Endothelial cell (in vitro differentiated cells): ENCODE data around the gene ANKH. TPM values are rescaled to one million over a fixed set of nuclear protein-coding genes. Genes with fewer than 3 reads are reported as not detected.

ENCODE experiments used
- DNase-seq: peaks from one replicate; pipeline ENCODE4 v3.0.0; 2021; ENCODE audit warnings: low spot score
- H3K27ac Mint-ChIP-seq: one replicate; pipeline ENCODE4 v1.8.0; 2021; ENCODE audit warnings: mixed read lengths, inconsistent platforms; ENCODE audit not compliant: unreplicated experiment
- H3K27me3 Mint-ChIP-seq: one replicate; pipeline ENCODE4 v1.8.0; 2021; ENCODE audit warnings: mild to moderate bottlenecking, moderate library complexity, mixed read lengths, inconsistent platforms; ENCODE audit not compliant: unreplicated experiment
- H3K36me3 Mint-ChIP-seq: one replicate; pipeline ENCODE4 v1.8.0; 2021; ENCODE audit warnings: mild to moderate bottlenecking, low read depth, mixed read lengths, inconsistent platforms; ENCODE audit not compliant: unreplicated experiment
- H3K4me1 Mint-ChIP-seq: one replicate; pipeline ENCODE4 v1.8.0; 2021; ENCODE audit warnings: mild to moderate bottlenecking, mixed read lengths, inconsistent platforms; ENCODE audit not compliant: unreplicated experiment
- H3K4me3 Mint-ChIP-seq: one replicate; pipeline ENCODE4 v1.8.0; 2021; ENCODE audit warnings: mild to moderate bottlenecking, mixed read lengths, inconsistent platforms; ENCODE audit not compliant: unreplicated experiment
- H3K9me3 Mint-ChIP-seq: one replicate; pipeline ENCODE4 v1.8.0; 2021; ENCODE audit warnings: mixed read lengths, inconsistent platforms; ENCODE audit not compliant: unreplicated experiment
- total RNA-seq: library from RNA; stranded (reverse); fragmentation: NEBNext Ultra II Directional; extraction: Animal tissue kit (Norgen Biotek cat#: 25700); gene quantifications from one replicate; pipeline ENCODE4 v1.2.1, GENCODE V29; 2021; ENCODE audit not compliant: unreplicated experiment
- TF ChIP-seq, protein P1 (sequence below): fragments of 200-600 bp; sonication (generic); IDR thresholded peaks from one replicate; pipeline ENCODE4 v1.5.0; 2021; ENCODE audit warnings: antibody characterized with exemption; ENCODE audit not compliant: unreplicated experiment

ANKH gene
- total RNA-seq, 1 donor from 2014 or later, result 61.8 TPM

DNA sequence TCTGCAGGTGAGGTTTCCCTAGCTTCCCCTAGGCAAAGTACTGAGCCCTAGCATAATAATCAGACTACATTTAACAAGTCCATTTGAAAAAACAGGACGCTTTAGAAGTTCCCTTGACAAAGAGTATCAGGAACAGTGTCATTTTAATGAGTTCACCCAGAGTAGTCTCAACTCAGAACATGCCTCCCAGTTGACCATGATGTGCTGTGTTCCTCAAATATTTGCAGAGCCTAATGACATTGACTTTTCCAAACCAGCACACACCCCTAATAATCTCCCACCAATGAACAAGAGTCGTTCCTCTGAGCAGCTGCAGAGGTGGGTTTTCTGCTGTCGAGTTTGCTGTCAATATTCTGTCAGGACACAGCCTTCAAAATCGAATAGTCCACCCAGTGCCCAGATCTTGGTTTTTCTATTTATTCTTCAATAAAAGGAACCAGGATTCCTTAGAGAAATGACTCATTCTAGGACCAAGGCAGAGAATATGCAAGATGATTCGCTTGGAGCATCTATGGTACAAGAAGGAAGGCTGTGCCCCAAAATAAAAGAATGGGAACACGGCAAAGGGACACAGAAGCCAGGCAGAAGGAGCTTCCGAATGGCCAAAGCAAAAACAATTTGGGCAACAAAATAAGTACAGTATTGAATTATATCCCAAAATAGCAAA lies 149.5 kb downstream of the ANKH start:
- DNase-seq, result no peak
- Mint-ChIP-seq H3K9me3 (no peaks in the 10 kb centered on the region), H3K4me1 (peaks cover 3% of the 10 kb centered on the region), H3K27ac (no peak overlapping the region), H3K27me3 (peaks cover 5% of the 10 kb centered on the region), H3K36me3 (peaks cover 11% of the 10 kb centered on the region), H3K4me3 (no peak overlapping the region)
- TF ChIP-seq, protein P1, sequence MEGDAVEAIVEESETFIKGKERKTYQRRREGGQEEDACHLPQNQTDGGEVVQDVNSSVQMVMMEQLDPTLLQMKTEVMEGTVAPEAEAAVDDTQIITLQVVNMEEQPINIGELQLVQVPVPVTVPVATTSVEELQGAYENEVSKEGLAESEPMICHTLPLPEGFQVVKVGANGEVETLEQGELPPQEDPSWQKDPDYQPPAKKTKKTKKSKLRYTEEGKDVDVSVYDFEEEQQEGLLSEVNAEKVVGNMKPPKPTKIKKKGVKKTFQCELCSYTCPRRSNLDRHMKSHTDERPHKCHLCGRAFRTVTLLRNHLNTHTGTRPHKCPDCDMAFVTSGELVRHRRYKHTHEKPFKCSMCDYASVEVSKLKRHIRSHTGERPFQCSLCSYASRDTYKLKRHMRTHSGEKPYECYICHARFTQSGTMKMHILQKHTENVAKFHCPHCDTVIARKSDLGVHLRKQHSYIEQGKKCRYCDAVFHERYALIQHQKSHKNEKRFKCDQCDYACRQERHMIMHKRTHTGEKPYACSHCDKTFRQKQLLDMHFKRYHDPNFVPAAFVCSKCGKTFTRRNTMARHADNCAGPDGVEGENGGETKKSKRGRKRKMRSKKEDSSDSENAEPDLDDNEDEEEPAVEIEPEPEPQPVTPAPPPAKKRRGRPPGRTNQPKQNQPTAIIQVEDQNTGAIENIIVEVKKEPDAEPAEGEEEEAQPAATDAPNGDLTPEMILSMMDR, result no peak

DNA sequence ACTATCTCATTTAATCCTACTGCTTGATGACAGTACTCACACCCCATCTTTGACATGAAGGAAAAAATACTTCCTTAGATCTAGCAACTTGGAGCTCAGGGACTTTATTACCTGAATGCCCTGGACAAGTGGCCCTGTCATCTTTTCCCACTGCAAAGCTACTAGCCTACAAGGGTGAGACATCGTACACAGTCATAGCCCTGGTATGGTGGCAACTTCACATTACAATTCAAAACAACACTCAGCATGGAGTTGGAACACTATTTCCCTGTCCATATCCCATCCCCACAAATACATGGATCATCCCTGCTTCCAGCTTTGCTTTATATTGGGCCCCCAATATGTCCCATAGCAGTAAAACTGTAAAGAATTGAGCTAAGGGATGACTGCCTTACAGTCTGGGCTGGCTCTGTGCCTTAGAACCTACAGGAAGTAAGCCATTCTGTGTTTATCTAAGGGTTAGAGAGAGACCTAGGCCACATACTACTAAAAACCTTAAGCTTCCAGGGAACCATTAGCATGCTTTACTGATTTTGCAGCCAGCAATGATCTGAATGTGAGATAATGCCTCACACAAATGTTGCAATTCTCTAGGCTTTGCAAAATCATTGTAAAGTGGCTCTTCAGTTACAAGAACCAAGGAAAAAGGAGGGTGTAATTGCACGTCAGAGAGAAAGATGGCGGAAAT lies 151.2 kb downstream of the ANKH start:
- no peaks in the 10 kb centered on the region for H3K4me1 Mint-ChIP-seq
- TF ChIP-seq, protein P1, result no peak
- peaks cover 23% of the 10 kb centered on the region for H3K36me3 Mint-ChIP-seq
- no peak overlapping the region for H3K4me3 Mint-ChIP-seq
- no peak overlapping the region for H3K27ac Mint-ChIP-seq
- H3K9me3 Mint-ChIP-seq, result no peaks in the 10 kb centered on the region
- DNase-seq, result no peak
- H3K27me3 Mint-ChIP-seq, result peaks cover 5% of the 10 kb centered on the region

DNA sequence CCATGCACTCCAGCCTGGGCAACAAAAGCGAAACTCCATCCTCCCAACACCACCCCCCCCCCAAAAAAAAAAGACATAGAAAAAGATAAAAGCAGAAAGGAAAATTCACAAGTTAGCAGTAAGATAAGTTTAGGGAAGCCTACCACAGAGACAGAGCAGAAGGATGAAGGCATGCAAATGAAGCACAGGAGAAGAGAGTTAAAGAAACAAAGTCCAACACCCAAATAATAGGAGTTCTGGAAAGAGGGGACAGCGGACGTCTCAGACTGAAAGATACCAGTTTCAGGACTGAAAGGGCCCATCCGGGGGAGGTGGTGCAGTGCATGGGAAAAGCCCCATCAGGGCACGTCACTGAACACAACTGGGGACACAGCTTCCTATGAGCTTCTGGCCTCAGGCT lies 152.8 kb downstream of the ANKH start:
- Mint-ChIP-seq H3K4me3 (no peak overlapping the region), H3K9me3 (no peaks in the 10 kb centered on the region), H3K27me3 (peaks cover 7% of the 10 kb centered on the region), H3K27ac (no peak overlapping the region), H3K36me3 (peaks cover 32% of the 10 kb centered on the region), H3K4me1 (no peaks in the 10 kb centered on the region)
- TF ChIP-seq, protein P1, result no peak
- DNase-seq, result no peak

DNA sequence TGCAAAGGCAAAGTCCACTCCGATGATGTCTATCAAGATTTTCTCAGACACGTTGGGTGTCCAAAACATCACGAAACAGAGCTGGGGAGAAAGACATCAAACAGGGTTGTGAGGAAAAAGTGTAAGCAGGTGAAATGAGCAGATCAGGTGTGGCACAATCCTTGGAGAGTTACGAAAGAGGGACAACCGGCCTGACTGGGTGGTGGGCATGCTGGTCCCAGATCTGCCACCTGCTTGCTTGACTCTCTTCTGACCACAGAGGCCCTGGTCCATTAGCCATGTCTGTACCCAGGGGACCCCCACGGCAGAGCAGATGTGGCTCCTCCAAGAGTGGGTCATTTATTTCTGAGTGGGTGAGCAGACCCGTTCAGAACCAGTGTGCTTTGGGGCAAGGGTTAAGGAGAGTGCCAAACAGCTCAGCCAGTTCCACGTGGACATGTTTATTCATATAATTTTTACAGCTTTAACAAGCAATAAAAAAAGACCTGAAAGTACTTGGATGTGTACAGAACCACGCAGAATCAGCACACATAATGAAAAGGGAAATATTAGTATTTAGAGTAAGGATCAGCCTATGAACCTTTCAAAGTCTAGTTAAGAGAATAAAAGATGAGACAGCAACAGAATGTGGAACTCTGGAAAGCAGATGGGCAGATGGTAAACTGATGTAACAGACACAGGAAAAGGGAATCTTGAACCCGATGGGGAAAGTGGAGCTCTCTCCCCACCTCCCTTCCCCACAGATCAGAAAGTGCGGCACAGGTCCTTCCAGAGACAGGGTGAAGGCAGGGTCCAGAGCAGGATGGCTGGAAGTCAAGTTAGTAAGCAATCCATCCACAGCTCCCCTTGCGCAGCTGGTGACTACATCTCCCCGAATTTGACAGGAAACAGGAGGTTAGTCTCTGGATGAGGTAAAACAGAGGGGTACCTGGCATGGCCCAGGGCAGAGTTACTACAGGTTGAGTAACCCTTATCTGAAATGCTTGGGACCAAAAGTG lies 154.5 kb downstream of the ANKH start:
- Mint-ChIP-seq H3K36me3 (peaks cover 44% of the 10 kb centered on the region), H3K9me3 (no peaks in the 10 kb centered on the region), H3K4me1 (no peaks in the 10 kb centered on the region), H3K27ac (no peak overlapping the region), H3K27me3 (peaks cover 12% of the 10 kb centered on the region), H3K4me3 (no peak overlapping the region)
- no peak for DNase-seq
- TF ChIP-seq, protein P1, result no peak
